Raji (cell line): ENCODE measurements around the gene CCNC.

Source experiments
- POLR2A ChIP-seq: IDR thresholded peaks from 2 replicates; pipeline ENCODE4 v1.6.1; 2011; ENCODE audit warnings: low read depth, low read length, control low read depth; ENCODE audit not compliant: insufficient read depth

CCNC gene

GRCh38 chr6:99519446-99519845, 49.0 kb downstream of the CCNC start:
- no peak for TF ChIP-seq POLR2A

GRCh38 chr6:99514089-99514488, 54.4 kb downstream of the CCNC start:
- TF ChIP-seq POLR2A, result no peak

- no peak for TF ChIP-seq POLR2A
These were observed 56.4 kb downstream of the CCNC start for GRCh38 chr6:99512033-99512432.

GRCh38 chr6:99507648-99508047, 60.8 kb downstream of the CCNC start:
- no peak for TF ChIP-seq POLR2A

- TF ChIP-seq POLR2A, result no peak
These were observed 66.7 kb downstream of the CCNC start for GRCh38 chr6:99501762-99502161.

GRCh38 chr6:99498421-99498820, 70.0 kb downstream of the CCNC start:
- TF ChIP-seq POLR2A, result no peak

GRCh38 chr6:99495466-99495865, 73.0 kb downstream of the CCNC start:
- TF ChIP-seq POLR2A, result no peak
